GM10248 (cell line): ENCODE data around the gene ZKSCAN7.

Experiments used
- CTCF ChIA-PET: fragments of 300-600 bp; sonication (Branson Sonifier 250); formaldehyde crosslinking; extraction: SDS; loops from one replicate; lab custom pipeline; 2021; ENCODE audit warnings: antibody characterized with exemption; lab: Yijun Ruan, JAX
- POLR2A ChIA-PET: fragments of 350-650 bp; sonication (Branson Sonifier 250); formaldehyde crosslinking; extraction: SDS; loops from one replicate; lab custom pipeline; 2020; ENCODE audit warnings: antibody characterized with exemption; lab: Yijun Ruan, JAX
- DNase-seq: peaks from one replicate; pipeline ENCODE4 v3.0.0; 2012; ENCODE audit errors: extremely low spot score
- CTCF ChIP-seq: IDR thresholded peaks from 2 replicates; pipeline ENCODE4 v1.5.1; 2012; ENCODE audit warnings: mild to moderate bottlenecking, low read depth; ENCODE audit errors: extremely low read depth, missing control alignments, control extremely low read depth

ZKSCAN7 gene

GRCh38 chr3:44596621-44597020 lies 41.6 kb downstream of the ZKSCAN7 start:
- no peak for DNase-seq
- CTCF ChIA-PET = interaction anchor here (1.2 kb wide), 1 partner anchor 10 kb away, joined by 3 read pairs; no protein-coding TSS in a partner anchor
- POLR2A ChIA-PET = no interaction called here
- TF ChIP-seq CTCF = no peak

- POLR2A ChIA-PET = no interaction called here
- CTCF ChIA-PET = no interaction called here
- no peak for TF ChIP-seq CTCF
These were observed 46.8 kb downstream of the ZKSCAN7 start for GRCh38 chr3:44601749-44602148.

GRCh38 chr3:44612678-44613077 lies 57.7 kb downstream of the ZKSCAN7 start:
- ChIA-PET CTCF (interaction anchor here (1.0 to 1.8 kb wide), 2 partner anchors 9 to 15 kb away, joined by 3 to 4 read pairs; no protein-coding TSS in a partner anchor), POLR2A (no interaction called here)
- no peak for DNase-seq
- no peak for TF ChIP-seq CTCF

More at GRCh38 chr3:44601749-44602148, 46.8 kb downstream of the ZKSCAN7 start:
- DNase-seq = no peak
